ENCODE measurements around the gene ARHGAP24.
A peak's percentile ranks its signal among the peaks of the same experiment; 100 is the strongest.

ARHGAP24 gene

GRCh38 chr4:85865256-85865655 is 390.3 kb downstream of the ARHGAP24 start:
- H3K27ac Mint-ChIP-seq: no peak overlapping the region
- no peak for TF ChIP-seq CTCF (IDR thresholded peaks at IDR 0.05; ENCODE audit: unreplicated experiment in 3 of 3)
- no peaks in the 10 kb centered on the region for H3K9me3 Mint-ChIP-seq
- H3K4me3 Mint-ChIP-seq: no peak overlapping the region
- H3K27me3 Mint-ChIP-seq (ENCODE audit: low read depth): no peaks in the 10 kb centered on the region
- peaks cover 32% of the 10 kb centered on the region for H3K4me1 Mint-ChIP-seq
- H3K36me3 Mint-ChIP-seq (ENCODE audit: low read depth): no peaks in the 10 kb centered on the region

- H3K27ac Mint-ChIP-seq: peak overlapping the region; percentile 33 to 89 (median 54)
- H3K36me3 Mint-ChIP-seq (ENCODE audit: low read depth): no peaks in the 10 kb centered on the region
- peaks cover 38% of the 10 kb centered on the region for H3K4me1 Mint-ChIP-seq
- H3K9me3 Mint-ChIP-seq: no peaks in the 10 kb centered on the region
- no peak for TF ChIP-seq CTCF (IDR thresholded peaks at IDR 0.05; ENCODE audit: unreplicated experiment in 3 of 3)
- no peaks in the 10 kb centered on the region for H3K27me3 Mint-ChIP-seq (ENCODE audit: low read depth)
- H3K4me3 Mint-ChIP-seq: no peak overlapping the region
Observed at GRCh38 chr4:85866508-85866907, 391.6 kb downstream of the ARHGAP24 start.

- Mint-ChIP-seq H3K4me3 (no peak overlapping the region), H3K27me3 (ENCODE audit: low read depth) (no peaks in the 10 kb centered on the region), H3K36me3 (ENCODE audit: low read depth) (no peaks in the 10 kb centered on the region), H3K27ac (no peak overlapping the region), H3K4me1 (peaks cover 38% of the 10 kb centered on the region), H3K9me3 (no peaks in the 10 kb centered on the region)
- no peak for TF ChIP-seq CTCF (IDR thresholded peaks at IDR 0.05; ENCODE audit: unreplicated experiment in 3 of 3)
Observed at GRCh38 chr4:85867271-85867670, 392.3 kb downstream of the ARHGAP24 start.

- H3K27me3 Mint-ChIP-seq (ENCODE audit: low read depth): no peaks in the 10 kb centered on the region
- no peaks in the 10 kb centered on the region for H3K9me3 Mint-ChIP-seq
- peak overlapping the region; percentile 1 to 50 (median 24) for H3K4me3 Mint-ChIP-seq
- H3K27ac Mint-ChIP-seq: peak overlapping the region; percentile 44 to 94 (median 67)
- H3K4me1 Mint-ChIP-seq: peaks cover 50% of the 10 kb centered on the region
- TF ChIP-seq CTCF (IDR thresholded peaks at IDR 0.05; ENCODE audit: unreplicated experiment in 3 of 3): no peak
- no peaks in the 10 kb centered on the region for H3K36me3 Mint-ChIP-seq (ENCODE audit: low read depth)
Observed at GRCh38 chr4:85869181-85869580, 394.2 kb downstream of the ARHGAP24 start.

GRCh38 chr4:85870298-85871083 is 395.5 kb downstream of the ARHGAP24 start:
- Mint-ChIP-seq H3K27ac (peak overlapping the region in 2 of 3 experiments; percentile 26 to 47), H3K4me3 (no peak overlapping the region), H3K27me3 (ENCODE audit: low read depth) (no peaks in the 10 kb centered on the region), H3K36me3 (ENCODE audit: low read depth) (no peaks in the 10 kb centered on the region), H3K4me1 (peaks cover 47% of the 10 kb centered on the region), H3K9me3 (no peaks in the 10 kb centered on the region)
- no peak for TF ChIP-seq CTCF (IDR thresholded peaks at IDR 0.05; ENCODE audit: unreplicated experiment in 3 of 3)

- Mint-ChIP-seq H3K36me3 (ENCODE audit: low read depth) (peaks cover 3% of the 10 kb centered on the region), H3K9me3 (no peaks in the 10 kb centered on the region), H3K4me1 (peaks cover 33% of the 10 kb centered on the region), H3K4me3 (no peak overlapping the region), H3K27me3 (ENCODE audit: low read depth) (no peaks in the 10 kb centered on the region), H3K27ac (no peak overlapping the region)
- TF ChIP-seq CTCF (IDR thresholded peaks at IDR 0.05; ENCODE audit: unreplicated experiment in 3 of 3): no peak
Observed at GRCh38 chr4:85873566-85873965, 398.6 kb downstream of the ARHGAP24 start.
